HG03521 (cell line): ENCODE measurements around the gene GATC.

Experiments
- ATAC-seq: cut with Tn5 transposase; IDR thresholded peaks from one replicate; pipeline ENCODE4 v1.9.1; 2021; ENCODE audit warnings: mild to moderate bottlenecking, moderate library complexity; ENCODE audit not compliant: unreplicated experiment

Gene GATC

GRCh38 chr12:120495731-120496412, 49.6 kb downstream of the GATC start, which contains the start of gene DYNLL1:
Gene DYNLL1, plus strand, starts transcription at chr12:120496113. Its CDS starts 309 bp downstream, at chr12:120496422.
- peak; percentile 92 for ATAC-seq

- ATAC-seq = peak; percentile 12
Observed at GRCh38 chr12:120496413-120497340, 50.4 kb downstream of the GATC start.

- ATAC-seq = no peak
Observed at GRCh38 chr12:120497524-120498150, 51.4 kb downstream of the GATC start.

DNA sequence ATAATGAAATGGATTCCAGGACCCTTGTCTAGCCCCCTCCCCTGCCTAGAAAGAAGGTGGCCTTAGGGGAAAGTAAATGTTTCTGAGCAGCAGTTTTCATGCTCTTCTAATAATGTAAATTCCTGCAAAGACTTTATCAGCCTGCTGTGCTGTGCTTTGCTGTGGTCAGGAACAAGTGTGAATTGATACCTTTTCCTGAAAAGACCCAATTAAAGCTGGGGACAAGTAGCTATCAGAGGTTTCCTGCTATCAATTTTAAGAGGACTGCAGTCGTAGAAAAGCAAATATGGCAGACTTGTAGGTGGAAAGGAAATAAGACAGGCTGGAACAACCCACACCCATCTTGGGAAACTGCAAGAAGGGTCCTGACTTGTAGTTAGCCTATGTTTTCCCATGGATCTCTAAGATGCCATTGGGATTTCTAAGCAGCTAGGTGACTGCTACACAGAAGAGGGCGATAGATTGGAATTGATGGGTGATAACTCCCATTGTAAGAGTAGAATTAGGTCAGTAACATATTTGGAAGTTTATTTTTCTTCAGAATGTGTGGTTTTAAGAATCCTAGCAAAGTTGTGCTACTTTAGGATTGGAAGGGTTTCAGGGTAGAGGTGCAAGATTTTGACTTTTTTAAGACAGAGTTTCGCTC, 52.7 kb downstream of the GATC start:
- ATAC-seq = no peak

DNA sequence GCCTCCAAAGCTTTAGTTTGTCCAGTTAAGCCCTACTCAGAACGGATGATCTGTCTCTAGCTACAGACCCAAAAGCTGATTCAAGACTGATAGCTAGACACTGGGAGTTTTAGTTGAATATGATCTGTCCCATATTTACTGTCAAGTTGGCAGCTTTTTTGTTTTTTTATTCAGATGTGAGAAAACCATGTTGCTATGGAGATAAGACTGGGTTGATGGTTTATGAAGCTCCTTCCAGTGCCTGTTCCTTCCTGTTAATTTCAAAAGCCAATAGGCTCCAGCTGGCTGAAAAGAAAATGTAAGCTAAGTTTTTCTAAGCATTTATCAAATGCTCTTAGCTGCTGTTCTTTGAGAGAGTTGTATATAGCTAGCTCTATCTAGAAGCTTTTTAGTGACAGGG, 54.3 kb downstream of the GATC start:
- ATAC-seq = no peak

GRCh38 chr12:120504587-120504986, 58.3 kb downstream of the GATC start:
- no peak for ATAC-seq

DNA sequence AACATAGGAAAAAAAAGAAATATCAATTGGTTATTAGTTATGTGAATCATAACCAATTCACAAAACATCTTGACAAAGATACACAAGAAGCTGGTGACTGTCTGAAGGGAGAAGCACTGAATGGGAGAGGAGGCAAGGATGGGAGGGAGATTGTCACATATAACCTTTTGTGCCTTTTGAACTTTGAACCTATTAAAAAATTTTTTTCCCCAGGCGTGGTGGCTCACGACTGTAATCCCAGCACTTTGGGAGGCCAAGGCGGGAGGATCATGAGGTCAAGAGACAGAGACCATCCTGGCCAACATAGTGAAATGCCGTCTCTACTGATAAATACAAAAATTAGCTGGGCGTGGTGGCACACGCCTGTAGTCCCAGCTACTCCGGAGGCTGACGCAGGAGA, 62.3 kb downstream of the GATC start:
- no peak for ATAC-seq
